ENCODE results near the gene CCL25.

DNA sequence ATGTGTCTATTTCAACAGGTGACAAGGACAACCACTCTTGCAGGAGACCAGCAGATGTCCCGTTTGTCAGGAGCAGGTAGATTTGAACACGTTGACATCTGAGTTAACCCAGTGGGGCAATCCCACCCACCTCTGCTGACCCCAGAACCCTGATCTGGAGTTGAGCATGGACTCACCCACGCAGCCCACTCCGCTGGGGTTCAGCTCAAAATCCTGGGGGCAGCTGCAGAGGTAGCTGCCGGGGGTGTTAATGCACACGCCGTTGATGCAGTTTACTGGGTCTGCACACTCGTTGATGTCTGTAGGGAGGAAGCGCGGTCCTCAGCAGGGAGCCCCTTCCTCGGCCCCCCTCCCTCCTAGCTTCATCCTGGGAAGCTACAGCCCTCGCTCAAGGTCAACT lies 56.9 kb downstream of the CCL25 start:
- TF ChIP-seq, protein P1, sequence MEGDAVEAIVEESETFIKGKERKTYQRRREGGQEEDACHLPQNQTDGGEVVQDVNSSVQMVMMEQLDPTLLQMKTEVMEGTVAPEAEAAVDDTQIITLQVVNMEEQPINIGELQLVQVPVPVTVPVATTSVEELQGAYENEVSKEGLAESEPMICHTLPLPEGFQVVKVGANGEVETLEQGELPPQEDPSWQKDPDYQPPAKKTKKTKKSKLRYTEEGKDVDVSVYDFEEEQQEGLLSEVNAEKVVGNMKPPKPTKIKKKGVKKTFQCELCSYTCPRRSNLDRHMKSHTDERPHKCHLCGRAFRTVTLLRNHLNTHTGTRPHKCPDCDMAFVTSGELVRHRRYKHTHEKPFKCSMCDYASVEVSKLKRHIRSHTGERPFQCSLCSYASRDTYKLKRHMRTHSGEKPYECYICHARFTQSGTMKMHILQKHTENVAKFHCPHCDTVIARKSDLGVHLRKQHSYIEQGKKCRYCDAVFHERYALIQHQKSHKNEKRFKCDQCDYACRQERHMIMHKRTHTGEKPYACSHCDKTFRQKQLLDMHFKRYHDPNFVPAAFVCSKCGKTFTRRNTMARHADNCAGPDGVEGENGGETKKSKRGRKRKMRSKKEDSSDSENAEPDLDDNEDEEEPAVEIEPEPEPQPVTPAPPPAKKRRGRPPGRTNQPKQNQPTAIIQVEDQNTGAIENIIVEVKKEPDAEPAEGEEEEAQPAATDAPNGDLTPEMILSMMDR (tag by site-specific recombination; IDR thresholded peaks at IDR 0.05) = no peak
- no peak for TF ChIP-seq ZNF335 (tag by site-specific recombination; conservative IDR thresholded peaks at IDR 0.05)
- TF ChIP-seq, protein P2, sequence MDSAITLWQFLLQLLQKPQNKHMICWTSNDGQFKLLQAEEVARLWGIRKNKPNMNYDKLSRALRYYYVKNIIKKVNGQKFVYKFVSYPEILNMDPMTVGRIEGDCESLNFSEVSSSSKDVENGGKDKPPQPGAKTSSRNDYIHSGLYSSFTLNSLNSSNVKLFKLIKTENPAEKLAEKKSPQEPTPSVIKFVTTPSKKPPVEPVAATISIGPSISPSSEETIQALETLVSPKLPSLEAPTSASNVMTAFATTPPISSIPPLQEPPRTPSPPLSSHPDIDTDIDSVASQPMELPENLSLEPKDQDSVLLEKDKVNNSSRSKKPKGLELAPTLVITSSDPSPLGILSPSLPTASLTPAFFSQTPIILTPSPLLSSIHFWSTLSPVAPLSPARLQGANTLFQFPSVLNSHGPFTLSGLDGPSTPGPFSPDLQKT (IDR thresholded peaks at IDR 0.05; ENCODE audit: borderline replicate concordance, low read depth, low read length) = no peak
- TF ChIP-seq ZNF174 (tag by site-specific recombination; IDR thresholded peaks at IDR 0.05) = no peak
- no peak for TF ChIP-seq ZNF423 (tag by site-specific recombination; IDR thresholded peaks at IDR 0.05)

Data from HEK293 (cell line).